GM21528 (cell line): Measurements from ENCODE around the gene OR2F1.

ENCODE experiments used
- ATAC-seq: cut with Tn5 transposase; IDR thresholded peaks from one replicate; pipeline ENCODE4 v1.9.1; 2021; ENCODE audit warnings: mild to moderate bottlenecking, moderate library complexity; ENCODE audit not compliant: unreplicated experiment, low FRiP score

The OR2F1 gene, protein sequence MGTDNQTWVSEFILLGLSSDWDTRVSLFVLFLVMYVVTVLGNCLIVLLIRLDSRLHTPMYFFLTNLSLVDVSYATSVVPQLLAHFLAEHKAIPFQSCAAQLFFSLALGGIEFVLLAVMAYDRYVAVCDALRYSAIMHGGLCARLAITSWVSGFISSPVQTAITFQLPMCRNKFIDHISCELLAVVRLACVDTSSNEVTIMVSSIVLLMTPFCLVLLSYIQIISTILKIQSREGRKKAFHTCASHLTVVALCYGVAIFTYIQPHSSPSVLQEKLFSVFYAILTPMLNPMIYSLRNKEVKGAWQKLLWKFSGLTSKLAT

DNA sequence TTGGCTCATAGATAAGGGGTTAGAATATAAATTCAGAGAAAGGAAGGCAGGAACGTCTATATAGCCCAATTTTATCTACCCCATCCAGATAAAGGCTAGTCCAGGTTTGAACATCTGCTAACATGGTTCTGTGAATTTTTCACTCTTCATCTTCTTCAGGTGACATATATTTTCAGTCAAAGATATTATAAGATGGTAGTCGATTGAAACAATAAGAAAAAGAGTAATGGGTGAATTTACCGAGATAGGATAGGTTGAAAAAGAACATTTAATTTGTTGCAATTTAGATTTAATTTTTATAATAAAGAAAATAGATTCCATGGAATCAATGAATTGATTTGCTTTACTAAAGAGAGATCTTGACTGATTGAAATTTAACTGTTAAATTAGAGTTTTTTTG is at the start of gene OR2F1:
Gene OR2F1, plus strand, starts transcription at position 301 of the 400 bp plus-strand sequence. CDS start 5,127 bp downstream, outside the sequence.
- no peak for ATAC-seq

DNA sequence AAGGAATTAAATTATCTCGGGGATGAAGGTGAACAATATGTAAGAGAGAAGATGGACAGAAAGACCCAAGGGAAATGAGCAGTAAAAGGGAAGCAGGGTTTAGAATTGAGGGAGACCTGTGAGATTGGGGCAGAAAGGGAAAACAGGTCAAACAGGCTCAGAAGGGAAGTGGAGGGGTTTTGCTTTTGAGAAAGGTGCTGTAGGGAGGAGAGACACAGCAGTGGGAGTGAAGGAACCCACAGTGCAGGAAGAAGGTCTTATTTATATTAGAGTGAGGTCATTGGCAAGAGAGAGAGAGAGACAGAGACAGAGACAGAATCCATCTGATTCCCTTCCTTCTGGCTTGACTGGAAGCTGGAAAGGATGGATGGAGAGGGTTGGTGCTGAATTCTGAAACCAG is 49.1 kb upstream of the OR2F1 start:
- ATAC-seq = no peak

DNA sequence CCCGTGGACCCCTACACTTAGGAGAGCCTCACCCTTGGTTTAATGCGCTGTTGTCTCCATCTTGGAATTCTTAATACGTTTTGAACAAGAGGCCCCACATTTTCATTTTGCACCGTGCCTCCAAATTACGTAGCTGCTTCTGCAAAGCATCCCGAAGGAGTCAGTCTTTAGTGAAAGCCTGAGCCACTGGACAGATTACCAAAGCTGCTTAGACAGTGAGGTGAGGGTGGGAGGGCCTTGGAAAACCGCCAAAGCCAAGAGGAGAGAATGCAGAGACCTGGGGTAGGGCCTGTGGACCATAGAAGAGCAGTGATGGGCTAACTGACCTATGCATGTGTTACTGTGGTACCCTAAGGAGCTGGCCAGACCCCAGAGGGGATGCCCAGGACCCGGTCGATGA is 48.5 kb upstream of the OR2F1 start:
- no peak for ATAC-seq

DNA sequence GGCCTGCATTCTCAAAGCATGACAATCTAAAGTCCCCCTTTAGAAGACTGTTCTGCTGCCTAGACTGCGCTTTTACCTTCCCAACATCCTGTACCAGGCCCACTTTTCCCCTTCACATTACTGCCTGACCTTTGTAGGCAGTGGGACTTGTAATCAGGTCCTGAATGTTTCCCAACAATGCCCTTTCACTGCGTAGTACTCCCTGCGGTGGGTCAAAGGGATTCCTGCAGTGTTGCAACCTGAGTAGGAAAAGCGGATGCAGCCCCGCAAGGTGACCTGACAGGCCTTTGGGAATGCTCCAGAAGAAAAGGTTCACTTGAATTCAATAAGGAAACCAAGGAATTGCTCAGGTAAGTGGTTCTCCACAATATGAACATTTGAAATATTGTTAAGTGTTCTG is 47.7 kb upstream of the OR2F1 start:
- no peak for ATAC-seq

DNA sequence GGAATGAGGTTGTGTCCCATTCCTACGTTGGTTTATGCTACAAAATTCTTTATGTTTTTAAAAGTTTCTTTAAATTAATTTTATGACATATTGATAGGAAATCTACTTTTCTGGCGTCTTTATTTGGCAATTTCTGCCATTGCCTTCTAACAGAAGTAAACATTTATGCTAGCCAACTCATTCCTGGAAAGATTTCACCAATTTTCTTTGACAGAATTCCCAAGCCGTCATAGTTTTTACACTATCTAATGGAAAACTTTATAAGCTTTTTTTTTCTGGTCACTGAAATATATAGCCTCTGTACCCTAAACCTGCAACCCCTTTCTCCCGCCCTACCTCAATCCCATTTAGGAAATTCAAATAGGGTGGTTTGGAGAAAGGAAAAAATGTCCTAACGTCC is 46.5 kb upstream of the OR2F1 start:
- no peak for ATAC-seq

DNA sequence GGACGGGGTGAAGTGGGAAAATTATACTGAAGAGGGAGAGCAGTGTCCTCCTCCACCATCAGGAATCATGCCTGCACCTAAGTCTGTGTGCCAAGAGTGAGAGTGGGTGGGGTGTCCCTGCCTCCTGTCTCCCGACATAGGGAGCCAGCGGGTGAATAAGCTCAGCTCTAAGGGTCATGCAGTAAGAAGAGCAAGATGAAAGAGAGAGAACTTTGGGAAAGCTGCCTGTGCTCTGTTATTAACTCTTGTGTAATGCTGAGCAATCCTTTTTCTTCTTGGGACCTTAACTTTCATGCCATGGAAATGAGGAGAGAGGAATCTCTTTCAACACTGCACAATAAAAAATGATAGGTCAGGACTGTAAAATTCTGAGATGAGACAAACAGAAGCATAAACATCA is 44.8 kb upstream of the OR2F1 start:
- ATAC-seq = no peak

DNA sequence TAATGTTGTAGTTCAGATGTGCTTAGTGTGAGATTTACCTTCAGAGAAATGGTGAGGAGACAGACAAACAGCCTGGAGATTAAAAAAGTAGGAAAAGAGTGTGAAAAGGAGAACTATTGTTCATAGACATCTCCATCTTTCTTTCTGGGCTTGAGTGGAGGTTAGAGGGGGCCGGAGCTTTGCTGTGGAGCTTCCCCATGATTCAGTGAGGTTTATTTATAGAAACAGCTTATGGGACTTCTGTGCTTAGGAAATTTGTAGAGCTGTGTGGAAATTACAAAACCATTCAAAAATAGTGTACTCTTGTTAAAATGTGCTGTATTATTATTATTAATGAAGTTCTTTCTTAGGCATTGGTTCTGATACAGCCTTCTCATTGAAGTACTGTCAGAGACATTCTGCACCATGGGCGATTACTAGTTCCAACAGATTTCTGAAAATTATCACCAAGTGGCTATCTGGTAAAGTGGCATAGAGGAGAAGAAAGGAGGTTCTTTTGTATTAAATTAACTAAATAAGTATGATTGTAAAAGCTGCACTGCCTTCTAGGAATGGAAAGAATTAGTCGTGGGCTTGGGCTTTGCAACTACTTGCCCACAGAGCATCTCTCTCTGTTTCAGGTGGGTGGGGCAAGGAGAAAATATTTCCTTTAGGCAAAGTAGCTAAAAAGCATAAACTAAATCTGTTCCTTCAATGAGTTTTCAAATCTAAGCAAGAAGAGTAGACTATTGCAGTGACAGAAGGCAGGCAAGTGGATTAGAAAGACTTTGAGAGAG is 44.0 kb upstream of the OR2F1 start:
- ATAC-seq = no peak

DNA sequence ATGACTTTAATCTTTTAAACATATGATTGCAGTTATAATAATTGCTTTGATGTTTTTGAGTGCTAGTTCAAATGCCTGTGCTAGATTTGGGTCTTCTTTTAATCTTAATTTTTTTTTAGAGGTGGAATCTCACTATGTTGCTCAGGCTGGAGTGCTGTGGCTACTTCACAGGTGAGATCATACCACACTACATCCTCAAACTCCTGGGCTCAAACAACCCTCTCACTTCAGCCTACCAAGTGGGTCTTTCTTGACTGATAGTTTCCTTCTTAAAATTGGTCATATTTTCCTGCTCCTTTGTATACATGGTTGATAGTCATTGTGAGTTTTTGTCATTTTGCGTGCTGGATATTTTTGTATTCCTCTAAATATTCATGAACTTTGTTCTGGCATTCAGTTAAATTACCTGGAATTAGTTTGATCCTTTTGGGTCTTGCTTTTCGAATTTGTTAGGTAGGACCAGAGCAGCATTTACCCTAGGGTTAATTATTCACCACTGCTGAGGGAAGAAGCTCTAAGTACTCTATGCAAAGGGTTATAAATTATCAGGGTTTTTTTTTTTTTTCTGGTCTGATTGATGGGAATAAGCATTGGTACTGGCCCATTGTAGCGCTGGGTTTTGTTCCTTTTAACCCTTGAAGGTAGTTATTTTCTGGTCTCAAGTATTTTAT is 40.6 kb upstream of the OR2F1 start:
- ATAC-seq = no peak

DNA sequence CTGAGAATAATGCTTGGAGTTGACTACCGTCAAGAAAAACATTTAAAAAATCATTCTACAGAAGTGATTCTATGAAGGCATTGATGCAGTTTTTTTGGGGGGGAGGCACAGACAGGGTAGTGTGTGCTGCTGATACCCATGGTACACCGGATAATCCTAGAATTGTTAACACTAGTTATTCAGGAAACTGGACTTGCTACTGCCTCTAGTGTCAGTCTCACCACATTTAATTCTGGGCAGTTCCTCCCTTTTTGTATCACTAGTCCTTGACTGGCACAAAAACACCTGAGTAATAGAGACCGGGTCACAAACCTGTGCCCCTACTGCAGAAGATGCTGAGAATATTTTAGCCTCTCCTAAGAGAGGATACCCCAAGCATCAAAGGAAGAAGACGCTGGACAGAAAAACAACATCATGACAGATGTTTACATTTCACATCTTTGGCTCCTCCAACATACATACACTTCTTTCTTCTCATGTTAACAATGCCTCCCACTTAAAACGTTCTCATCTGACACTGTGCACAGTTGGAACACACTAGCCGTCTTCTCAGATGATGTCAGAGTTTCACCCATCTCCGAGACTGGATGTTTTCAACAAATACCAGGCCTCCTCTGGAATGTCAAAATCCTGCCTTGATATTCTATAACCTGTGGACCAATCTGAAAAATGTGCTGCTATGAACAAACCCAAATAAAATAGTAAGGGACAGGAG is 39.5 kb upstream of the OR2F1 start:
- ATAC-seq = no peak

DNA sequence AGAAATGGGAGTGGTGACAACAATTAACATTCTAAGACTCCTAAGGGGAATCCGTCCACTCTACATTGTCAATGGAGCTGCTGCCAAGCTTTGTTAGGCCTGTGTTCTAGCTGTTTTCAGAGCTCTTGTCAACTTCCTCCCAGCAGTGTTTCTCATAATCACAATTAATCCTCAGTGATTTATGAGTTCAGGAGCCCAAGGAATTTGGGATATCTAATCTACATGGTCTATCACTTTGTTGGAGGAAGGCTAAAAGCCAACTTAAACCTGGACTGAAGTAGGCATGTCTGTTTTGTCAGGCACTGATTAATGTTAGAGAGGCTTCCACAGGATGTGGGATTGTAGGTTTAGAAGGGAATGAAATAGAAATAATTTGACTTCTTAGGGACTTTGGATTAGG is 29.8 kb upstream of the OR2F1 start:
- ATAC-seq = no peak

DNA sequence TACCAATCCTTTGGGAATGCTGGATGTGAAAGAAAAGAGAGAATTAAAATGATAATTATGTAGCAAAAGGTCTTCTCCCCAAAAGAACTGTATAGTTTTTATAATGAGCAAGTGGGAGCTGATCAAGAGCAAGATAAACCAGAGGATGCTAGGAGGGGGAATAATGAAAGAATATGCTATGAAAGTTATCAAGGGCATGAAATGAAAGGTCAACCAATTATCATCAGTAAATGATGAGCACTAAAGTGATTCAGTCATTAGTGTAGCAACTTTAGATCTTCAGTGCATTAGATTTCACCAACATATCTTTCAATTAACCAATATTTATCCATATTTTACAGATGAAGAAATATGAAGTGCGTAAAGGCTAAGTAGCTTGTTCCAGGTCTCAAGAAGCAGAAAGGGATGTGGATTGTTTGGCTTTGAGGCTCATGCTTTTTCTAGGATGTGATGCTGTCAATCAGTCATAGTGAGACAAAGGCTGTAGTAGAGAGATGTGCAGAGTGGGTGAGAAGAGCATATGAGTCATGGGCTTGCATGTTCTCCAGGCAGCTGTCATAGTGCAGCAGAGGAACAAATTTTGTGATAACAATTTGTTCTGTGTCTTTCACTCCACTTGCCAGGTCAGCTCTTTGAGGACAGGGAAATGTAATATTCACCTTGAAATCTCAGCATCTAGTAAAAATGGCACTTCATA is 25.3 kb upstream of the OR2F1 start:
- ATAC-seq = no peak

DNA sequence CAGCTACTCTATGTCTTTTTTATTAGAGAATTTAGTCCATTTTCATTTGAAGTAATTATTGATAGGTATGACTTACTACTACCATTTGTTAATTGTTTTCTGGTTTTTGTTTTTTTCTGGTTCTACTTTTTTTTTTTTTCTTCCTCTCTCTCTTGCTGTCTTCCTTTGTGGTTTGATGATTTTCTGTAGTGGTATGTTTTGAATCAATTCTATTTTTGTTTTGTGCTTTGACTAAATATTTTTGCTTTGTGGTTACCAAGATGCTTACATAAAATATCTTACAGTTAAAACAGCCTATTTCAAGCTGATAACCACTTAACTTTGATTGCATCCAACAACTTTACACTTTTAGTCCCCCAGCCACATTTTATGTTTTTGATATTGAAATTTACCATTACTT is 22.9 kb upstream of the OR2F1 start:
- no peak for ATAC-seq

DNA sequence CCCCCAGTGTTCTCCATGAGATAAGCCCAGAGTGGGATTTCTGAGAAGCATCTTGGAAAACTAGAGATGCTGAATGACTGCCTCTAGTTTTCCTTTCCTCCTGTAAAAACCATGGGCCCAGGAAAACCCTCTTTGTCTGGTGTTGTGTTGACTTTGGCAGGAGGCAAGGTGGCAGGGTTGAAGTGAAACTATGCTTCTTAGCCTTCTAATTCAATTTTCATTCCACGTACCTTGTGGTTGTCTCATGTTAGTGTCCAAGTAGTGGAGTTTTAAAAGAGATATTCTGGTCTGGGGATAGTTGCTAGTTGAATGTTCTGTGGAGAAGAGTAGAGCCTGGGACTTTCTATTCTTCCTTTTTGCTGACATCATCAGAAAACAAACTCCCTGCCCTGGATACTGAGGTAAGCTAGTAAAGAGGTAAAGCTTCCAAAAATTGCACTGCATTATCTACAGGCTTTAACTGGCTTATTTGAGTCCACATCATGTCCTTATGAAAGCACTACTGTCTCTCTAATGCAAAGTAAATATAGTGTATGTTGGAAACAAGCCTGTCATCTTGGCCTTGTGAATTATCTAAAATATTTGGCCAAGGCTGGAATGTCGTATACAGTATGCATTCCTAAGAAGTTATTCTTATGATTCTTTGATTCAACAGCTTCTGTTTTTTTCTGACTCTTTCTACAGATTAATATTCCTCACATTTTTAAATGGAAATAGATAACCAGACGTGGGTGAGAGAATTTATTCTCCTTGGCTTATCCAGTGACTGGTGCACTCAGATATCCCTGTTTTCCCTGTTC is 19.9 kb upstream of the OR2F1 start, which contains the start of gene OR2F2:
Gene OR2F2, plus strand, starts transcription at position 708 of the 800 bp plus-strand sequence. Its CDS starts 0 bp downstream, at position 708.
- no peak for ATAC-seq

DNA sequence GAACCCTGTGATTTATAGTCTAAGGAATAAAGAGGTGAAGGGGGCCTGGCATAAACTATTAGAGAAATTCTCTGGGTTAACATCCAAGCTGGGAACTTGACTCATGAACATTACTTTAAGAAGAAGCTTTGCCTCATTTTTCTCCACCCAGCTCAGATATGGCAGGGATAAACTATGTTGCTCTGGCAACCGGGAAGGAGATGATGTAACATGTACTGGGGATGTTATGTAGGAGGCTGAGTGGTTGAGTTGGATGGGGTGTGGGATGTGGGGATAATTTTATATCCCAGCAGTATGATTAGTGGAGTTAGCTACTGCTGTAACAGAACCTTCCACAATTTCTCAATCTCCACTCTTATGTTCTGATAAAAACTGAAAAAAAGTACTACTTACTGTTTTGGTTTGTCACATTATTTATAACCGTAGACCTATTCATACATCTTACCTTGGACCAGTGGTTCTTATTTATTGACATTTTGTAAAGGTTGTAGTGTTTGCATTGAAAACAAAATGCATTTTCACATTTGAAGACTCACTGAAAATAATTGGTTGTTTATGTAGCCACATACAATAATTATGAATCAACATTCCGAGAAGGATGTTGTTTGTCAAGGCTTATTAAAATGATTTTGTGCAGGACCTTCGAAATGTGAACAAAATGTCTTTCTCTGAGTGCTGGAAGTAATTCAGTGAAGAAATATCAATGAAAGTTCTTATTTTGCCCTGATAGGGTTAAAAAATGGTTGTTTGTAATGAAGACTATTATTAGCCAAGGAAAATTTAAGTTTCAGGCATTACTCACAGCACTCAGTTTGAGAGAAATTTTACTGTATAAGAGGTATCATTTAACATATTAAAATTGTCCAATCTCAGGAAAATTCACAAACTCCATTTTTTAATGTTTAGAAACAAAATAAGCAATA is 18.3 kb upstream of the OR2F1 start:
- no peak for ATAC-seq

DNA sequence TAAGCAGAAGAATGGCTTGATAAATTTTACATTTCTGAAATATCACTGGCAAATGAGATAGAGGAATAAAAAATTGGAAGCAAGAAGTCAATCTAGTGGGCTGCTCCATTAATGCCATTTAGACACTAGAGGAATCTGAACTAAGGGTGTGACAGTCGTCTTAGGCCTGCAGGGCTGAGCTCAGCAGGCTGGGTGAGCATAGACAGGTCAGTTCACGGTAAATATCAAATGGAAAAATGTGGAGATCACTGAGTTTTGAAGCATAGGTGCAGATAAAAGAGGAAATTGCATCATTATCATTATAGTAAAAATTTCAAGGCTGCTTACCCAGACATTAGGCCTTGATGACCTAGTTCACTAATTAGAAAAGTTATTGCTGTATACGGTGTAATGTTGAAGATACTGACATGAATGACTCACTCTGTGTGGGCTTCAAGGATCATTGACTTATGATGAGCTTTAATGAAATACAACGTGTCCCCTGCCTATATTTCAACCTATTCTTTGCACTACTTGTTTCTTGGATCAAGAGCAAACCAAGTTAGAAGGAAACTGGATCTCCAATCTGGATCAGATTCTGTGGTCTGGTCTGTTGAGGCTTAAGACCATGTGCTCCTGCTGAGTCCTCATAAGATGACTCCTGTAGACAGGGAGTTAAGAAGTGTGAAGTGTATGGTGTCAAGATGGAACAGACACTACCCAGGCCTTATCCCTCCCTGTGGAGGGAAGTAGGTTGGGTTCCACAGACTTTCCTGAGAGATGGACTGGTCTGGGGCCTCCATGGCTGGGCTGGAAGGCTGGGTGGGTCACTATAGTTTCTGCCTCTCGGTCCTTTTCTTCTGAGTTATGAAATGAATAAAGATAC is 16.0 kb upstream of the OR2F1 start:
- no peak for ATAC-seq

DNA sequence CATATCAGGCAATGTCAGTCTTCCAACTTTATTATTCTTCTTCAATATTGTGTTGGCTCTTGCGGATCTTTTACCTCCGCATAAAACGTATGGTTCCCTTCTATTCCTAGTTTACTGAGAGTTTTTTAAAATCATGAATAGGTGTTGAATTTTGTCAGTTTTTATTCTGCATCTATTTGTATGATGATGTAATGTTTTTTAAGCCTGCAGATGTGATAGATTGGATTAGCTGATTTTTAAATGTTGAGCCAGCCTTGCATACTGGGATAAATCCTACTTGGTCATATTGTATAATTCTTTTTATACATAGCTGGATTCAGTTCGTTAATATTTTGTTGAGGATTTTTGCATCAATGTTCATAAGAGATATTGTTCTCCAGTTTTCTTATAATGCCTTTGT is 9.2 kb upstream of the OR2F1 start:
- ATAC-seq = no peak

DNA sequence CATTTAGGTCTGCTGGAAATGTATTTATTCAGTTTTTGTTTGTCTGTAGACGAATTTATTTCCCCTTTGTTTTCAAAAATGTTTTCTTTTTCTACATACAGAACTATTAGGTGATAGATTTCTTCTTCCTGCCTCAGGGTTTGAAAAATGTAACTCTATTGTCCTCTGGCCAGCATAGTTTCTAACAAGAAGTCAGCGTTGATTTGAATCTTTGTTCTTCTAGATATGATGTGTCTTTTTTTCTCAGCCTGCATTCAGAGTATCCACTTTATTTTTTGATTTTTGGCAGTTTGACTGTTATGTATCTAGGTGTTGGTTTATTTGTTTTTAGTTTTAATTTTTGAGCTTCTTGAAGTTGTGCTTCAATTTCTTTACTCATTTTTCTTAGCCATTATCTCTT is 7.5 kb upstream of the OR2F1 start:
- ATAC-seq = no peak
